PFSK-1 (cell line): Measurements from ENCODE around the gene CEP170.

Source experiments
- FOXP2 ChIP-seq: optimal IDR thresholded peaks from 2 replicates; pipeline ENCODE3; 2011; ENCODE audit warnings: borderline replicate concordance, control low read depth, inconsistent platforms; ENCODE audit not compliant: insufficient read depth; ENCODE audit errors: extremely low read length, extremely low read depth
- POLR2AphosphoS5 ChIP-seq: IDR thresholded peaks from 2 replicates; pipeline ENCODE4 v1.6.1; 2012; ENCODE audit warnings: low read depth, mild to moderate bottlenecking, control low read depth, low read length, moderate library complexity
- REST ChIP-seq, 2 experiments: IDR thresholded peaks; 2 replicates each; pipeline versions ENCODE4 v1.6.1 to v1.8.0; 2011 to 2012; ENCODE audit warnings: low read depth in 2 of 2, low read length in 2 of 2, control low read depth in 1 of 2, inconsistent platforms in 1 of 2, mild to moderate bottlenecking in 1 of 2, moderate library complexity in 1 of 2; ENCODE audit not compliant: insufficient read depth in 1 of 2
- SIN3A ChIP-seq: IDR thresholded peaks from 2 replicates; pipeline ENCODE4 v1.6.1; 2012; ENCODE audit warnings: mild to moderate bottlenecking, low read length, moderate library complexity, borderline replicate concordance; ENCODE audit not compliant: insufficient read depth
- TAF1 ChIP-seq: IDR thresholded peaks from 2 replicates; pipeline ENCODE4 v1.6.1; 2012; ENCODE audit warnings: low read length, control low read depth, borderline replicate concordance; ENCODE audit not compliant: insufficient read depth

GRCh38 chr1:243255791-243256512 is 871 bp upstream of the CEP170 start, which contains the start of gene SDCCAG8:
- TF ChIP-seq SIN3A (0 out of 2 replicates have a peak, but pooled peaks have one; percentile 57), FOXP2 (no peak), POLR2AphosphoS5 (peak; percentile 85), REST (IDR thresholded peaks at IDR 0.05; ENCODE audit: insufficient read depth in 1 of 2, low read depth in 2 of 2, low read length in 2 of 2) (no peak), TAF1 (no peak)
